Measurements from ENCODE around the gene MRPL24.

The MRPL24 gene

GRCh38 chr1:156740741-156741480, at the start of gene MRPL24:
Gene MRPL24, minus strand, starts transcription at chr1:156741088. Its CDS starts 2,384 bp downstream, at chr1:156738704.
- Histone ChIP-seq H3K36me3 (peaks cover 21 to 57% (median 48%) of the 10 kb centered on the region in 3 donors), H3K27ac (peak within 1 kb of the TSS; percentile 80 to 83), H3K4me1 (peaks cover 0 to 35% (median 21%) of the 10 kb centered on the region in 4 donors), H3K27me3 (no peaks in the 10 kb centered on the region), H3K4me3 (peak within 1 kb of the TSS; percentile 64 to 71), H3K9me3 (no peaks in the 10 kb centered on the region)
- TF ChIP-seq CTCF (IDR thresholded peaks at IDR 0.05) = no peak
- peak; percentile 99 for DNase-seq
- intact Hi-C loops (cut with DNase I; ENCODE audit: low total_unique reads) = no loop called here

GRCh38 chr1:156789621-156790318, 48.9 kb upstream of the MRPL24 start:
- Histone ChIP-seq H3K36me3 (peaks cover 58 to 83% (median 82%) of the 10 kb centered on the region in 3 donors), H3K4me1 (no peaks in the 10 kb centered on the region)
- intact Hi-C loops (cut with DNase I; ENCODE audit: low total_unique reads) = no loop called here

GRCh38 chr1:156788136-156788535, 47.2 kb upstream of the MRPL24 start:
- no peak for DNase-seq
- Histone ChIP-seq H3K4me3 (no peak overlapping the region), H3K9me3 (no peaks in the 10 kb centered on the region), H3K4me1 (no peaks in the 10 kb centered on the region), H3K36me3 (peaks cover 58 to 83% (median 81%) of the 10 kb centered on the region in 3 donors), H3K27ac (no peak overlapping the region), H3K27me3 (no peaks in the 10 kb centered on the region)
- intact Hi-C loops (cut with DNase I; ENCODE audit: low total_unique reads) = no loop called here
- TF ChIP-seq CTCF (IDR thresholded peaks at IDR 0.05) = no peak

More at GRCh38 chr1:156789621-156790318, 48.9 kb upstream of the MRPL24 start:
- no peaks in the 10 kb centered on the region for H3K9me3 ChIP-seq
- H3K27ac ChIP-seq = no peak overlapping the region
- no peaks in the 10 kb centered on the region for H3K27me3 ChIP-seq
- DNase-seq = no peak
- H3K4me3 ChIP-seq = no peak overlapping the region
- TF ChIP-seq CTCF (IDR thresholded peaks at IDR 0.05) = no peak

GRCh38 chr1:156786640-156787039, 45.8 kb upstream of the MRPL24 start:
- intact Hi-C loops (cut with DNase I; ENCODE audit: low total_unique reads) = no loop called here
- H3K4me1 ChIP-seq = peaks cover 0 to 4% (median under 1%) of the 10 kb centered on the region in 4 donors
- peaks cover 49 to 80% (median 76%) of the 10 kb centered on the region in 3 donors for H3K36me3 ChIP-seq
- no peak overlapping the region for H3K4me3 ChIP-seq
- no peak for DNase-seq
- H3K27ac ChIP-seq = no peak overlapping the region
- TF ChIP-seq CTCF (IDR thresholded peaks at IDR 0.05) = no peak
- no peaks in the 10 kb centered on the region for H3K9me3 ChIP-seq
- H3K27me3 ChIP-seq = no peaks in the 10 kb centered on the region

- H3K4me3 ChIP-seq = no peak overlapping the region
- intact Hi-C loops (cut with DNase I; ENCODE audit: low total_unique reads) = no loop called here
- H3K36me3 ChIP-seq = peaks cover 39 to 74% (median 65%) of the 10 kb centered on the region in 3 donors
- peaks cover 0 to 7% (median 2%) of the 10 kb centered on the region in 4 donors for H3K4me1 ChIP-seq
- H3K27me3 ChIP-seq = no peaks in the 10 kb centered on the region
- H3K27ac ChIP-seq = no peak overlapping the region
- no peak for DNase-seq
- H3K9me3 ChIP-seq = no peaks in the 10 kb centered on the region
- no peak for TF ChIP-seq CTCF (IDR thresholded peaks at IDR 0.05)
Observed at GRCh38 chr1:156785458-156785857, 44.6 kb upstream of the MRPL24 start.
